GM19438 (cell line): ENCODE data around the gene SEMA5B.
A peak's percentile ranks its signal among the peaks of the same experiment; 100 is the strongest.

ENCODE experiments used
- ATAC-seq: cut with Tn5 transposase; IDR thresholded peaks from one replicate; pipeline ENCODE4 v1.9.1; 2021; ENCODE audit warnings: low read depth; ENCODE audit not compliant: unreplicated experiment

The SEMA5B gene

DNA sequence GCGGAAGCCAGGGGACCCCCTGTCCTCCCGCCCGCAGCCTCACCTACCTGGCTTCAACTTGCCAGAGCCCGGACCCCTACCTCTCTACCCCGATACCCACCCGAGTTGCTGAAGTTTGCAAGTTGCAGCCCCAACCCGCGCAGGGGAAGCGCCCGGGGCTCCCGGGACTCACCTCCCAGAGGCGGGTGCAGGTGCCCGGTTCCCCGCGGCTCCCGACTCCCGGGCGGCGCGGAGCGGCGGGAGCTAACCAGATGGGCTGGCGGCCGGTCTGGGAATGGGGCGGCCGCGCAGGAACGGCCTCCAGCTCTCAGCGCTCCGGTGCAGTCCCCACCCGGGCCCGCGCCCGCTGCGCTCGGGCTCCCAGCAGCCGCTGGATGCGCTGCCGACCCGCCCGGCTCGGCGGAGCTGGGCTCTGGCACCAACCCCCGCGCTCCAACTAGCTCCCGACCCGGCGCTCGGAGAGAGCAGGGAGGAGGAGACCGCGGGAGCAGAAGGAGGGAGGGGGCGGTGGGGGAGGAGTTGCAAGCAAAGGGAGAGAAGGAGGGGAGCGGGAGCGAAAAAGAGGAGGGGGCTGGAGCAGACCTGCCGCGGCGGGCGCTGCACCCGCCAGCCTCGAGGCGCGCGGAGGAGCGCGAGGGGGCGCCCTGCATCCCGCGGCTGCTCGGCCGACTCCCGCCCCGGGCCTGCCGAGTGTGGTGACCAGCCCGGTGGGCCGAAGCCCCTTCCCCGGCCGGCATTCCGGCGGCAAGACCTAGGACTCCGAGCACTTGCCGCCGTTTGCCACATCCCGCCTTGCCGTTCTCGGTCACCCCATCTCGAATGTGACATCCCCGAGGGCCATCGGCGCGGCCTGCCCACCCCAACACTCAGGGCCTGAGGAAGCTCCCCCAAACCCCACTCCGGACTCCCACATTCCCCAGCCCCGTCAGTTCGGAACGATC is at the start of gene SEMA5B:
Gene SEMA5B, minus strand, starts transcription at position 472 of the 941 bp plus-strand sequence. CDS start 66,500 bp downstream, outside the sequence.
- ATAC-seq: no peak

DNA sequence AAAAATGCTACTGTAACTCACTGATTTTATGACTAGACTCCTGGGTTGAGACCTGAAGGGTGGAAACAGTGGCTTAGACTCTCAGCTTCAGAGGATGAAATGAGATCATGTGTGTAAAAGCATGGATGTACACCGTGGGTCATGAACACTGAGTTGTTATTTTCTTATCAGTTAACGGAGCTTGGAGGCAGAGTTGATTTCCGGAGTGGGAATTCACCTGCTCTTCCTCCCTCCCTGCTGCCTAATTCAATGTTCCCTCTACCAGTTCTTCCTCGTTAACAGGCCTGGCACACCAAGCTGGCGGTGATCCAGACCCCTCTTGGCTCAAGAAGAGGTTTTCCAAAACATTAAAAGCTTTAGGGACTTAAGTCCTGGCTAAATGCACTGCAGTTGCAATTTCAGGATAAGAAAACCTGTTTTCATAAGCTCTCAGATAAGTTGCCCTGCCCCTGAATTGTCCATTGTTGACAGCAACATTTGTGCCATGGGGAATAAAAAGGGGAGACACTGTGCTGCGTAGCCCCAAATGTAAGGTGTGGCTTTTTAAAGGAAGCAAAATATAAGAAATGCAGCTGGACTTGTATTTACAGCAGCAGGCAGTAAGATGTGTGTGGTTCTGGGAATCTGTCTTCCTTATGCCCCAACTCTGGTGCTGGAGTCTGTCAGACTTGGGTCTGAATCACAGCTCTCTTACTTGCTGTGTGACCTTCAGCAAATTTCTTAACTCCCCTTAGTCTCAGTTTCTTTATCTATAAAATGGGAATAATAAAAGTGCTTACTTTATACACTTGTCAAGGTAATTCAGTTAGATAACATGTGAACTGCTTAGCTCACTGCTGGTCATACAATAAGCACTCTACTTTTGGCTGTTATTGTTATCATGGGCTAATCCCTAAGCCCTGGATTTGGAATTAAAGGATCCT is 49.2 kb upstream of the SEMA5B start:
- no peak for ATAC-seq

DNA sequence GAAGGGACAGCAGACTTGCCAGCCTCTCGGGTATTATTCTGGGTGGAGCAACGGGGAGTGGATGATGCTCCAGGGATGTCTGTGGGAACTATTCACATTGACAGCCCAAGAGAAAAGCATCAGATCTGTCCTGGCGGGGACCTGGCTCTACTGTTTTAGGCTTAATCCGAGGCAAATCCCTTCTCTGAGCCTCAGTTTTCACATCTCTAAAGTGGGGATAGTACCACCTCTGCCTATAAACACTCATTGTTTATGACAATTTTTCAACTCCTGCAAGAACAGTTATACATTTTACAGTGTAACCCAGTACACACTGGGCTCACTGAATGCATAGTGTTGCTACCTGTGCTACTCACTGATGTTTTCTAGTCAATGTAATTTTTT is 48.5 kb upstream of the SEMA5B start:
- ATAC-seq: no peak

- no peak for ATAC-seq
Measured at GRCh38 chr3:123075359-123075758, 47.8 kb upstream of the SEMA5B start.

DNA sequence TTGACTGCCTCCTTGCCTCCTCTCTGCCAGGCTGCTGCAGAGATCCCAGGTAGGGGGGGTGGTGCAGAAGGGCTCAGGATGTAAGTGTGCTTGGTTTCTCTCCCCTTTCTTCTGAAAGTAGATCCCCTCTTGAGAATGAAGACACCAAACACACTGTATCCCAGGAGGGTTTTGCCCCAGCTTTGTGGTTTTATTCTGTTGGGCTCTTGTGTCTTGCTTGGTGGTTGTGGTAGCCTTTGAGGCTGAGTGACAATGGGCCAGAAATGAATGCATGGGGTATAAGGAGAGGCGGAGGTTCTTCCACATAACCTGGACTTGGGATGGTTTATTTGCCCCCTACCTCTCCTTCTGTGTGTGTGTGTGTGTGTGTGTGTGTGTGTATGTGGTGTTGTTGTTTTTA is 45.0 kb upstream of the SEMA5B start:
- ATAC-seq: no peak

DNA sequence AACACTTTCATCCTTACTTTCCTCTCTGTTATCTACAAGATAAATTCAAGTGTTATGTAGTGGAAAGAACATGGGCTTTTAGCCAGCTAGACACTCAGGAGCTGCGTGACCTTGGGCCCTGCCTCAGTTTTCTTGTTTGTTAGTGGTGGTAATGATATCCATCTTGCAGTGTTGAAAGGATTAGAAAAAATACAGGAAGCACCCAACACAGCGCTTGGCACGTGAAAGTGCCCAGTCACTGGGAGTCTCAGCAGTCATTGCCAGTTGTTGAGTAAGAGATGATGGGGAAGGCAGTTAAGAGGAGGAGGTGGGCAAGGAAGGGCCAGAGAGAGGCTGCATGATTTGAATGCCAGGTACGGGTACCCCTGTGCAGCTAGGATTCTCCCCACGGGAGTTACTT is 44.6 kb upstream of the SEMA5B start:
- ATAC-seq: no peak

GRCh38 chr3:123071581-123071980 is 44.0 kb upstream of the SEMA5B start:
- ATAC-seq: no peak

- no peak for ATAC-seq
Measured at GRCh38 chr3:123071146-123071545, 43.6 kb upstream of the SEMA5B start.

DNA sequence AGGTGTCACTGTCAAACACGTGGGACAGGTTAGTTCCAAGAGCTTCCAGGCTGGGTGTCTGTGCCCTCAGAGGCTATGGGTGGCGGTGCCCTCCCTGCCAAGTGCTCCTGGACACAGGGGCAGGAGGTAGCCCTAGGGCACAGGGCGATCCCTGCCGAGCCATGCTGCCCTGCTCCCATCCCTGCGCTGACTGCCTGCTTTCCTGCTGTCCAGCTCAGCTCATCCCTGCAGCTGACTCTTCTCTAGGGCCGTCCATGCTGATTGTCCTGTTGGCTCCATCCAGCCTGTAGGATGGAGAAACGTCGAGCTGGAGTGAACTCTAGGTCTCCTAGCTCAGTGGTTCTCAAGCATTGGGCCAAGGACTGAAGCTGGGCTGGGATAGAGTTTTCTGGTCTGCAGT is 42.9 kb upstream of the SEMA5B start:
- ATAC-seq: no peak

DNA sequence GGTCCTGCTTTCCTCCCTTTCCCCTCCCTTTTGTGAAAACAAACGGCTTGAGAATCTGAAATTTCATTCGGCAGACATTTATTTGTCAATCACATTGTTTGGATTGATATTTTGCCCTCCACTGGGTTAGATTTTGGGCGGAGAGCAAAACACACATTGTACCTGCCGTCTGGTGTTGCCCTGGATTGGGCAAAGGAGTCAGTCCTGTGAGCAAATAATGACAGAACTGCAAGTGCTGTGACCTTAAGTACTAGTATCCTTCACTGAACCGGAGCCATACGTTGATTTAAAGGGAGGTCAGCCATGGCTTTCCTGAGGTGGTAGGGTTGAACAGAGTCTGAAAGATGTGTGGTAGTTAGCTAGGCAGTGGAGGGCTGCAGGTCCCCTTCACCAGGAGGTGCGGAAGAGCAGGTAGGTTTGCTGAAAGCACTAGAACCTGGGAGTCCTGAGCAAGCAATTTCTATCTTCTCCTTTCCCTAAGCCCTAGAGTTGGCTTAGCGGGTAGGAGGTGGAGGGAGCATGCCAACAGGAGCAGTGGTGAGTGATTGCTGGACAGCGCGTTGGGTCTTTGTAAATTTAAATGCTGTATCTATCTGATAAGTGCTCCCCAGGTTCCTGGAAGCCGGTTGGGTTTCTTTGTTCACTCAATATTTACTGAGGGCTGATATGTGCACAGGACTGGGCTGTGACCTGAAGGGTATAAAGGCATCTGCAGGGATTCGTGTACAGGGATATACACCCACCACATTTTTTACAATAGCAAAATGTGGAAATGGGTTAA is 41.2 kb upstream of the SEMA5B start:
- ATAC-seq: no peak

GRCh38 chr3:123067689-123068600 is 40.4 kb upstream of the SEMA5B start:
- ATAC-seq: no peak

DNA sequence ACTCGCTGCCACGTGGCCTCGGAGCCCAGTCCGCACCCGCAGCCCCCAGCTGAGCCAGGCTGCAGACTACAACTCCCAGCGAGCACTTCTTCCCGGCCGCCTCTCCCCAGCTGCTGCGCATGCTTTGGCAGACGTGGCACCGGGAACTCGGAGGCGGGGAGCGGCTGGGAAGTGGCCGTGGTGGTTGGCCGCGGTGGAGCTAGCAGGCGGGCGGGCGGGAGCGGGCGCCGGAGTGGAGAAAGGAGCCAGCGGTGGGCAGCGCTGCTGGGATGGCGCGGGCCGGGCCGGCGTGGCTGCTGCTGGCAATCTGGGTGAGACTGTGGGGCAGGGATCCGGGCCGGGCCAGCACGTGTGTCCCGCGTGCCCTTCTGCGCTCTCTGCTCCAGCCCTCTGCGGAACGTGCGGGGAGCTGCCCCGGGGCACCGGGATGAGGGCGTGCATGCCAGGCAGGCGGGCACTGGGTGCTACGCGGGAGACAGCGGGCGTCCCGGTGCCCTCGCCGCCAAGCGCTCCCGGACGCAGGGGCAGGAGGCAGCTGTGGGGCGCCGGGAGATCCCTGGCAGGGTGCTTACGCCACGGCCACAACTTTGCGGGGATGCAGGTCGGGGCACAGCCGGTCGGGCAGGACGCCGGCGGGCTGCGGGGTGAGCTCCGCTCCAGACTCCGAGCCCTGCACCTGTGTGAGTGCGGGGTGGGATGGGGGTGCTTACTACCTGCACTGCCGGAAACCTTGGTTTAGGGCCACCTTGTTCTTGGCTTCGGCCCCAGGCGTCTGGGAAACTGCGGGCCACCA is 39.5 kb upstream of the SEMA5B start, which contains the start of gene PDIA5:
Gene PDIA5, plus strand, starts transcription at position 130 of the 793 bp plus-strand sequence. Its CDS starts 140 bp downstream, at position 270.
- ATAC-seq: peak; percentile 93

GRCh38 chr3:123066599-123066895 is 39.0 kb upstream of the SEMA5B start:
- no peak for ATAC-seq

GRCh38 chr3:123064914-123065313 is 37.4 kb upstream of the SEMA5B start:
- ATAC-seq: no peak

DNA sequence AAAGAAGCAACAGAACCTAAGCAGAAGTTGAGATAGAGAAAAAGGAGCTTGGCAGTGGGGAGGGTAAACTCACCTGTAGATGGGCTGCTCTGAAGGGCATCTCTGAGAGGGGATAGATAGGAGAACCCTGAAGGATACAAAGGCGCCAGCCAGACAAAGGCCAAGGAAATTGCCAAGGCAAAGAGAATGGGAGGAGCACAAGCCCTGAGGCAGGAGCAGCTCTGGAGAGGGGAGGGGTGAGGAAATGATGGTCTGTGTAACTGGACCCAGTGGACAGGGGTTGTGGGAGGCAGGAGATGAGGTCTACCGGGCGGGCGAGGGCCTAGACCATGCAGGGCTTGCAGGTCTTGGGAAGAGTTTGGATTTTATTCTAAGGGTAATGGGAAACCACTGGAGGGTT is 36.9 kb upstream of the SEMA5B start:
- no peak for ATAC-seq

- ATAC-seq: no peak
Measured at GRCh38 chr3:123063034-123063433, 35.5 kb upstream of the SEMA5B start.

- no peak for ATAC-seq
Measured at GRCh38 chr3:123061856-123062255, 34.3 kb upstream of the SEMA5B start.

DNA sequence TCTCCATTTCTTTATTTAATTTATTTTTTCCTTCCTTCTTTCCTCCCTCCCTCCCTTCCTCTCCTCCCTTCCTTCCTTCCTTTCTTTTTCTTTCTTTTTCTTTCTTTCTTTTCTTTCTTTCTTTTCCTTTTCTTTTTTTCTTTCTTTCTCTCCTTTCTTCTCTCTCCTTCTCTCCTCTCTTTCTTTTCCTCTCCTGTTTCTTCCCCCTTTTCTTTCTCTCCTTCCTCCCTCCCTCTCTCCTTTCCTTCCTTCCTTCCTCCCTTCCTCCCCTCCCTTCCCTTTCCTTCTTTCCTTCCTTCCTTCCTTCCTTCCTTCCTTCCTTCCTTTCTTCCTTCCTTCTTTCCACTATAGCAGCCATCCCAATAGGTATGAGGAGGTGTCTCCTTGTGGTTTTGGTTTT is 32.5 kb upstream of the SEMA5B start:
- ATAC-seq: no peak

DNA sequence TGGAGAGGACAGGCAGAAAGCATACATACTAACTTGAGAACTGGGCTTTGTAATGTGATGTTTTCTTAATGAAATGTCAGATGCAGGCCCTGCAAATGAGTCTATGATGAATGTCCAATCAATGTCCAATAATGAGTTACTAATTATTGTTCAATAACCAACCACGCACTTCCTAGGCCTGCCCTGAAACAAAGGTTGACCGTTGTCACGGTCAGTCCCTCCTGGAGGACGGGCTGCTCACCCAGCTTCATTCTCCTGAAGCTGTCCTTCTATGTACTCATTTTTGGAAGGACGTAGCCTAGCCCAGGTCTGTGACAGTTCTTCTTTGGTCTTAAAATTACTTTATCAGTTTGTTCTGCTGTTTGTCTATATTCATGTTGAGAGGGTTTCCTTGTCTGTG is 30.9 kb upstream of the SEMA5B start:
- ATAC-seq: no peak
